Naive B cell (primary cell): ENCODE data around the gene PLXNA4. TPM values are rescaled to one million over a fixed set of nuclear protein-coding genes. Genes with fewer than 3 reads are reported as not detected.

ENCODE experiments used
- ATAC-seq, 2 donors: fragments of 150-1000 bp; cut with Tn5 transposase; 2 replicates each; pipeline ENCODE4 v1.10.0; 2021; ENCODE audit warnings: low read depth in 2 of 2, mild to moderate bottlenecking in 2 of 2, moderate library complexity in 2 of 2
- DNase-seq: peaks from one replicate; pipeline ENCODE4 v3.0.0; 2022
- H3K27ac Mint-ChIP-seq, 6 donors: one replicate each; pipeline ENCODE4 v1.8.0; 2020 to 2022; ENCODE audit warnings: mild to moderate bottlenecking in 6 of 6, mixed read lengths in 6 of 6, moderate library complexity in 5 of 6, inconsistent platforms in 2 of 6
- H3K27me3 Mint-ChIP-seq, 3 donors: one replicate each; pipeline ENCODE4 v1.8.0; 2021 to 2022; ENCODE audit warnings: mixed read lengths in 3 of 3, mild to moderate bottlenecking in 1 of 3
- H3K36me3 Mint-ChIP-seq, 2 donors: one replicate each; pipeline ENCODE4 v1.8.0; 2020 to 2022; ENCODE audit warnings: mixed read lengths in 2 of 2, inconsistent platforms in 1 of 2, mild to moderate bottlenecking in 1 of 2
- H3K4me1 Mint-ChIP-seq, 3 donors: one replicate each; pipeline ENCODE4 v1.8.0; 2020 to 2022; ENCODE audit warnings: mixed read lengths in 3 of 3, inconsistent platforms in 1 of 3, mild to moderate bottlenecking in 1 of 3, moderate library complexity in 1 of 3
- H3K4me3 Mint-ChIP-seq, 8 donors: one replicate each; pipeline ENCODE4 v1.8.0; 2020 to 2022; ENCODE audit warnings: mild to moderate bottlenecking in 8 of 8, mixed read lengths in 8 of 8, moderate library complexity in 8 of 8, inconsistent platforms in 2 of 8
- H3K9me3 Mint-ChIP-seq, 7 donors: one replicate each; pipeline ENCODE4 v1.8.0; 2020 to 2022; ENCODE audit warnings: mixed read lengths in 7 of 7, mild to moderate bottlenecking in 5 of 7, inconsistent platforms in 2 of 7, moderate library complexity in 1 of 7
- polyA plus RNA-seq, 6 donors: library from polyadenylated mRNA; unstranded; fragments of 300-500 nt; fragmentation: Illumina TruSeq; gene quantifications; one replicate each; pipeline ENCODE4 v1.2.3, GENCODE V29; 2021; ENCODE audit warnings: low read depth in 6 of 6

PLXNA4 gene
- polyA plus RNA-seq, 6 donors from 2014 or later = not detected

GRCh38 chr7:132475037-132475668 lies 101.1 kb downstream of the PLXNA4 start:
- no peak for ATAC-seq
- Mint-ChIP-seq H3K4me3 (no peak overlapping the region), H3K36me3 (no peaks in the 10 kb centered on the region), H3K9me3 (no peaks in the 10 kb centered on the region), H3K27ac (no peak overlapping the region), H3K4me1 (no peaks in the 10 kb centered on the region), H3K27me3 (peaks cover 19 to 32% (median 26%) of the 10 kb centered on the region in 3 donors)
- DNase-seq = no peak

DNA sequence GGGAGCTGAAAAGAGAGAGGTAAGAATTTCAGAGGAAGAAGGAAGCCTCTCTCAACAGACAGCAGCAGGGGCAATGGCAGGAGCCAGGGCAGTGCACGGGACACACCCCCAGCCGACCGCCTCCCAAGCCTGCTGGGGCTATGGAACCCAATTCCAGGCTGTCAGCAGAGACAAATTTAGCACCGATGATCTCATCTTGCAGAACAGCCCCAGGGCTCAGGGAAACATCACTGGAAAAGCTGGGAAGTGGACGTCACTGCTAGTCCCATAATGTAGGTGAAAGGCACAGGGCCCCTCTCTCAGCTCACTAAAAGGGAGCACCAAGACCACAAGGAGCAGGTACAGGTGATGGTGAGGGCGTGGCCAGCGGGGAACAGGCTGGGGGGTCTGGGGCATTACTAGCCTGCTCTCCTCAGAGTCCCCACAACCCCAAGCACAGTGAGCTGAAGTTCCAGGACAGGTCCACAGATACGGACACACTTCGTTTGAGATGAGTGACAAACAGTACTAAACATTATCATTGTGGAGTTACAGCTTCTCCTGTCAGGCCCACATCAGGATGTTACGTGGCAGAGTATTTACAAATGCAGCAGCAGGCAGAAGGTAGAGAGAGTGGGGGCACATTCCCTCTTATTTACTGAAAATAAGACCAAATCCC lies 103.7 kb downstream of the PLXNA4 start:
- H3K4me3 Mint-ChIP-seq = no peak overlapping the region
- H3K27ac Mint-ChIP-seq = peak overlapping the region in 1 of 6 donors; percentile 47

GRCh38 chr7:132471515-132471914 lies 104.8 kb downstream of the PLXNA4 start:
- no peaks in the 10 kb centered on the region for H3K36me3 Mint-ChIP-seq
- peaks cover 19 to 32% (median 30%) of the 10 kb centered on the region in 3 donors for H3K27me3 Mint-ChIP-seq
- no peak for ATAC-seq
- no peaks in the 10 kb centered on the region for H3K9me3 Mint-ChIP-seq
- H3K4me3 Mint-ChIP-seq = no peak overlapping the region
- no peak for DNase-seq
- peak overlapping the region in 1 of 6 donors; percentile 57 for H3K27ac Mint-ChIP-seq
- H3K4me1 Mint-ChIP-seq = no peaks in the 10 kb centered on the region

More for the DNA sequence above, 103.7 kb downstream of the PLXNA4 start:
- Mint-ChIP-seq H3K4me1 (no peaks in the 10 kb centered on the region), H3K9me3 (no peaks in the 10 kb centered on the region), H3K36me3 (no peaks in the 10 kb centered on the region), H3K27me3 (peaks cover 19 to 32% (median 30%) of the 10 kb centered on the region in 3 donors)
- DNase-seq (no peak), ATAC-seq (no peak)

- DNase-seq (no peak), ATAC-seq (no peak)
- Mint-ChIP-seq H3K4me1 (no peaks in the 10 kb centered on the region), H3K4me3 (no peak overlapping the region), H3K27me3 (peaks cover 6 to 30% (median 28%) of the 10 kb centered on the region in 3 donors), H3K27ac (no peak overlapping the region), H3K9me3 (peaks cover 0 to 3% (median 0%) of the 10 kb centered on the region in 7 donors), H3K36me3 (no peaks in the 10 kb centered on the region)
Observed at GRCh38 chr7:132469681-132470080, 106.6 kb downstream of the PLXNA4 start.

GRCh38 chr7:132469264-132469663 lies 107.0 kb downstream of the PLXNA4 start:
- no peaks in the 10 kb centered on the region for H3K36me3 Mint-ChIP-seq
- no peak overlapping the region for H3K4me3 Mint-ChIP-seq
- ATAC-seq (no peak), DNase-seq (no peak)
- H3K4me1 Mint-ChIP-seq = no peaks in the 10 kb centered on the region
- no peak overlapping the region for H3K27ac Mint-ChIP-seq
- H3K9me3 Mint-ChIP-seq = peaks cover 0 to 3% (median 0%) of the 10 kb centered on the region in 7 donors
- peaks cover 6 to 28% (median 26%) of the 10 kb centered on the region in 3 donors for H3K27me3 Mint-ChIP-seq

GRCh38 chr7:132466367-132466766 lies 109.9 kb downstream of the PLXNA4 start:
- ATAC-seq (no peak), DNase-seq (no peak)
- no peaks in the 10 kb centered on the region for H3K4me1 Mint-ChIP-seq
- H3K4me3 Mint-ChIP-seq = no peak overlapping the region
- H3K27ac Mint-ChIP-seq = no peak overlapping the region
- H3K27me3 Mint-ChIP-seq = peaks cover 0 to 19% (median 8%) of the 10 kb centered on the region in 3 donors
- no peaks in the 10 kb centered on the region for H3K36me3 Mint-ChIP-seq
- H3K9me3 Mint-ChIP-seq = peaks cover 0 to 3% (median 0%) of the 10 kb centered on the region in 7 donors

DNA sequence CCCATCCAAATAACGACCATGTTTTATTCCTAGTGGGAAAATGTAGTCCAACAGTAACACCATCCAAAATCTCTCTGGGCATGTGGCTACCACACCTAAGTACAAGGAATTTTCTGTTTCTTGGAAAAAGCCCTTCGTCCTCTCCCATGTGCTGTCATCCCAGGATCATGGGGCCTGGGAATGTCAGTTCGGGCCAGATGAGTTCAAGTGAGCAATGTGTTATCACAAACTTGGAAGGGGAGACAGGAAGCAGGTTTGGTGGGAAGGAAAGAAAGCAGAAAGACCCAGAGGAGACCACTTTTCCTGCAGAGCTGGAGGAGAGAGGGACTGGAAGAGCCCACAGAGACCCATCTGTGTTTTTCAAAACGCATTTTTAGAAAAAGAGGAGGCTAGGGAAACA lies 110.8 kb downstream of the PLXNA4 start:
- DNase-seq (no peak), ATAC-seq (no peak)
- Mint-ChIP-seq H3K27me3 (peaks cover 0 to 12% (median 8%) of the 10 kb centered on the region in 3 donors), H3K9me3 (peaks cover 0 to 3% (median 0%) of the 10 kb centered on the region in 7 donors), H3K27ac (peak overlapping the region in 1 of 6 donors; percentile 9), H3K4me3 (no peak overlapping the region), H3K36me3 (no peaks in the 10 kb centered on the region), H3K4me1 (no peaks in the 10 kb centered on the region)

DNA sequence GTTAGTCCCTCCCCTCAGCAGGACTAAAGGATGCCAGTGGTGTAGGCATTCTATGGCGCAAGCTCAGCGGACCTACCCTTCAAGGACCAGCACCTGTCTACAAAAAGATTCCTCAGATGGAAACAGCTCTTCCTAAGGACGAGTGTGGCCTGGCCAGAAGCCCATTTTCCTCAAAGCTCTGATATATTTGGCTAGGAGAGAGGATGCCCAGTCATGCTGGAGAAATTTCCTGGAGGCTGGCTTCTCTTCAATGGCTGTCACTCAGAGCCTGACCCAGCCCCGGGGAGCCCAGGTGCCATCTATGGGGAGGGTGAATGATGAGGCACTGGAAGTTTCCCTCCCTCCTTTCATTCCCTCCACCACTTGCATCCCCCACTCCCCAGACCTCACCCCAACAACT lies 111.5 kb downstream of the PLXNA4 start:
- H3K27me3 Mint-ChIP-seq = peaks cover 0 to 8% (median 8%) of the 10 kb centered on the region in 3 donors
- H3K36me3 Mint-ChIP-seq = no peaks in the 10 kb centered on the region
- ATAC-seq (no peak), DNase-seq (no peak)
- peaks cover 0 to 3% (median 0%) of the 10 kb centered on the region in 7 donors for H3K9me3 Mint-ChIP-seq
- peak overlapping the region in 1 of 6 donors; percentile 20 for H3K27ac Mint-ChIP-seq
- H3K4me3 Mint-ChIP-seq = no peak overlapping the region
- H3K4me1 Mint-ChIP-seq = no peaks in the 10 kb centered on the region

DNA sequence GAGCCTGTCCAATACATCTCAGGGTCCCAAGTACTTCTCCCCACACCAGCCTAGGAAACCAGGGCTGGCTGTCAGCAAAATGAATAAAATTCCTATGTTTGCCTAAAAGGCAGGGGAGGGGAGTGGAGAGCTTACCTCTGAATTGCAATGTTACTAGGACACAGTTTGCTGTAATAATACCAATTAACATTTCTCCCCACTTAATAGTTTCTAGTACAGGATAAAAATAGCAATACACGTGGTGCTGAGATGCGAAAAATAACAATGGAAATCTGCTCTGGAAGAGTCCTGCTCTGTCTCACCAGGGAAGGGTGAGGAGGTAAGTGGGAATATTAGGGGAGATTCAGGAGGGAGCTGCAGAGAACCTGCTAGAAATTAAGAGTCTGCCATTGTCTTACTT lies 112.3 kb downstream of the PLXNA4 start:
- Mint-ChIP-seq H3K4me3 (no peak overlapping the region), H3K27me3 (peaks cover 0 to 8% (median 8%) of the 10 kb centered on the region in 3 donors), H3K9me3 (peaks cover 0 to 3% (median 0%) of the 10 kb centered on the region in 7 donors), H3K4me1 (no peaks in the 10 kb centered on the region), H3K36me3 (no peaks in the 10 kb centered on the region), H3K27ac (peak overlapping the region in 1 of 6 donors; percentile 34)
- ATAC-seq = no peak
- DNase-seq = no peak

DNA sequence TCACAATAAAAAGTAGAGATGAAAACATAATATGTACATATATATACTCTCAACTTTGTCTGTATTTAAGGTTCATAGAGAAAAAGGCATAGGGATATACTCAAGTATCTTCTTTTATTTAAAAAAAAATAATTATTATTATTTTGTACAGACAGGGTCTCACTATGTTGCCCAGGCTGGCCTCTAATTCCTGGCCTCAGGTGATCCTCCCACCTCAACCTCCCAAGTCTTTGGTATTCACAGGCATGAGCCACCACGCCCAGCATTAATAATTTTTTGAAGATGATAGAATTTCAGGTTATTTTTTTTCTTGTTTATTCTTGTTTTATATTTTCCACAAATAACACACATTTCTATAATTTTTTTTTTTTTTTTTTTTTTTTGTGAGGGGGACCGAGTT lies 113.8 kb downstream of the PLXNA4 start:
- DNase-seq (no peak), ATAC-seq (no peak)
- H3K4me3 Mint-ChIP-seq = no peak overlapping the region
- H3K36me3 Mint-ChIP-seq = no peaks in the 10 kb centered on the region
- H3K9me3 Mint-ChIP-seq = peaks cover 0 to 3% (median 0%) of the 10 kb centered on the region in 7 donors
- no peaks in the 10 kb centered on the region for H3K4me1 Mint-ChIP-seq
- H3K27ac Mint-ChIP-seq = no peak overlapping the region
- peaks cover 0 to 8% (median 6%) of the 10 kb centered on the region in 3 donors for H3K27me3 Mint-ChIP-seq

DNA sequence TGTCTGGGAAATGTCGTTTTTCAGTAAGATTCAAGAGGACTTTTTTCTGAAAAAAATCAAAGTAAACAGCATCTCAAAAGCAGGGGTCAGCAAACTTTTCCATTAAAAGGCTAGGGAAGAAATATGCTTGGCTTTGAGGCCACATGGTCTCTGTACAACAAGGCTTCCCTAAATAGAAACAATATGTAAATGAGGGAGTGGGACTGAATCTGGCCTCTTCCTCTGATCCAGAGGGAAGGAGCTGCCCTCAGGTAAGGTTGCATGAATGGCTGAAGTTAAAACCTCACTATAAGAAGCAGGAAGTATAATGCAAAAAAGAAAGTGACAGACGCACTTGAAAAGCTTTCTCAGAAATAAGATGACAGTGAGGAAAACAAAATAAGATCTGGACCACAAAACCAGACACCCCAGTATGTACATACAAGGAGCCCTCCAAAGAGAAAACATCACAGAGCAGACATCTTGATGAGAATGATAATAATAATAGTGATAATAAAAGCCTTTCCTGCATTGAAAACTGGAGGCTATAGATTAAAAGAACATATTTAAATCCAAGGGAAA lies 115.2 kb downstream of the PLXNA4 start:
- Mint-ChIP-seq H3K27ac (no peak overlapping the region), H3K4me3 (no peak overlapping the region), H3K27me3 (peaks cover 0 to 15% (median 6%) of the 10 kb centered on the region in 3 donors), H3K36me3 (no peaks in the 10 kb centered on the region), H3K4me1 (no peaks in the 10 kb centered on the region), H3K9me3 (peaks cover 0 to 3% (median 0%) of the 10 kb centered on the region in 7 donors)
- DNase-seq (no peak), ATAC-seq (no peak)

DNA sequence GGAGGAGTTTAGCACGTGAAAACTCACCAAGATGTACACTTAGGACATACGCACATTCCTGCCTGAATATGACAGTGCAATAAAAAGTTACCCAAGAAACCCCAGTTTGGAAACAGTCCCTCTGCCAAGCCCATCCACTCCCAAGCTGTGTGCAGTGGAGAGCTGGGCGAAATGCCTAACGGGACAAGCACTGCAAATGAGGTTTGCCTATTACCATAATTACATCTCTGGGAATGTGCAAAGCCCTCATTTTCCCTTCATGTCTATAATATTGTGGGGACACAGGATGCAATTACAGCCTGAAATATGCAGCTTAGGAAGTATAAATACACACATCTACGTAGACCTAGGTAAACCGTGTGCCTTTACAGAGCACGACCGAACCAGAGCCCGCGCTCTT lies 117.5 kb downstream of the PLXNA4 start:
- ATAC-seq (no peak), DNase-seq (no peak)
- H3K4me1 Mint-ChIP-seq = no peaks in the 10 kb centered on the region
- H3K27ac Mint-ChIP-seq = no peak overlapping the region
- no peak overlapping the region for H3K4me3 Mint-ChIP-seq
- peaks cover 0 to 7% (median 6%) of the 10 kb centered on the region in 3 donors for H3K27me3 Mint-ChIP-seq
- H3K9me3 Mint-ChIP-seq = no peaks in the 10 kb centered on the region
- no peaks in the 10 kb centered on the region for H3K36me3 Mint-ChIP-seq

GRCh38 chr7:132457658-132458057 lies 118.6 kb downstream of the PLXNA4 start:
- no peak overlapping the region for H3K27ac Mint-ChIP-seq
- ATAC-seq (no peak), DNase-seq (no peak)
- no peak overlapping the region for H3K4me3 Mint-ChIP-seq
- peaks cover 0 to 4% (median 0%) of the 10 kb centered on the region in 7 donors for H3K9me3 Mint-ChIP-seq
- H3K4me1 Mint-ChIP-seq = no peaks in the 10 kb centered on the region
- H3K36me3 Mint-ChIP-seq = no peaks in the 10 kb centered on the region
- H3K27me3 Mint-ChIP-seq = peaks cover 0 to 13% (median 6%) of the 10 kb centered on the region in 3 donors

DNA sequence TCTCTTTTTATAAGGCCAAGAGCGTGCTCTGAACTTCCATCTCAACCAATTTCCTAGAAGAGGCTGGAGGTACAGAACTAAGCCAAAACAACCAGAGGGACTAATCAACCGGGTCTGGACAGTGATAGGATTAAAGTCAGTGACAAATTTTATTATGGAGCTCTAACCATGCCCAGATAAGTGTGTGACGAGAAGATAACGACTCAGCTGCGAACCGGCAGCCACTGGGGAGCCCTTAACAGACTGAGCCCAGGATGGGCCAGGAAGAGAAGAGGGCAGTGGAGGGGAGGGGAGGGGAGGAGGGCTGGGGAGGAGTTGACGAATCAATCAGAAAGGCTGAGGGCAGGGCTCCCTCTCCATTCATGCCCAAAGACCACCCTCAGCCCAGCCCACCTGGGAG lies 119.9 kb downstream of the PLXNA4 start:
- H3K36me3 Mint-ChIP-seq = no peaks in the 10 kb centered on the region
- no peak overlapping the region for H3K27ac Mint-ChIP-seq
- no peaks in the 10 kb centered on the region for H3K4me1 Mint-ChIP-seq
- ATAC-seq = no peak
- peaks cover 0 to 4% (median 0%) of the 10 kb centered on the region in 7 donors for H3K9me3 Mint-ChIP-seq
- H3K27me3 Mint-ChIP-seq = peaks cover 0 to 15% (median 6%) of the 10 kb centered on the region in 3 donors
- DNase-seq = no peak
- no peak overlapping the region for H3K4me3 Mint-ChIP-seq
